Measurements from ENCODE around the gene CPNE7. TPM values are rescaled to one million over a fixed set of nuclear protein-coding genes. Genes with fewer than 3 reads are reported as not detected.

Gene CPNE7
- total and polyA plus RNA-seq, 9 of the 15 experiments (the other 6 are each of a cell fraction or from before 2014, with no cell fraction given): 0.30 to 73.4 (median 32.7) TPM

DNA sequence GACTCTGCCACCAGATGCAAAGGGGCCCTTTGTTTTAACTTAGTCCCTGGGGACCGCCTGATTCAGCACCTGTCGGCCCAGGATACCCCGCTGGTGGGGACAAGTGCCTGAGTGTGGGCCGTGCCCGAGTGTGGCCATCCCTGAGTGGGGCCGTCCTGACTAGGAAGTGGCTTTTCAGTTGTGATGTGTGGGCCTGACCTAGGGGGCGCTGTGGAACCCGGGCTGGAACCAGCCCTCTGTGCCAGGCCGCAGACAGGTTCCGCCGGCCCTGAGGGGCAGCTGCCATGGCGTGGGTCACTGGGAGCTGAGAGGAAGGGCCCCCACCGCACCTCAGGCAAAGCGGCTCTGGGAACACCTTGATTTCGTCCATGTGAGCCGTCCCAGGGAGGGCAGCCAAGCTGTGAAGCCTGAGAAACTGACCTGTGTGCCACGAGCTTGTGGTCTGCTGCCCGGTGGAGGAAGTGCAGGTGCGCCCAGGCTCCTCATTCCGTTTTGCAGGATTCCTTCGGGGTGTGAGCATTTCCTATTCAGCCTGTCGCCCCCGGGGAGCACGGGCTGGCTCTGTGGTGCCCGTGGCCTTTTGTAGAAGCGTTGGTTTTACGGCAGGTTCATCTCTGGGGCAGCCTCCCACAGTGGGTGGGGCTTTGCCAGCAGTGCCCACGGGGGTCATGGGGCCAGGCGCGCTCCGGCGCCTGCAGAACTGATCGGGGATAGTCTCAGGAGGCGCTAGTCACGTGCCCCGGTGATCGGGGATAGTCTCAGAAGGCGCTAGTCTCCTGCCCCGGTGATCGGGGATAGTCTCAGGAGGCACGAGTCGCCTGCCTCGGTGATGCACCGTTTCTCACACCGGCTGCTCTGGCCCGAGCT, 9.8 kb upstream of the CPNE7 start (continued):
- TF ChIP-seq CBX3 (IDR thresholded peaks at IDR 0.05; ENCODE audit: borderline replicate concordance in 1 of 2, low read length in 2 of 2) (no peak), ZNF57 (CRISPR knock-in tag; IDR thresholded peaks at IDR 0.05) (no peak), GMEB1 (CRISPR knock-in tag; IDR thresholded peaks at IDR 0.05) (no peak), FOXA3 (CRISPR knock-in tag; conservative IDR thresholded peaks at IDR 0.05 in 1 of 2, IDR thresholded peaks at IDR 0.05 in 1 of 2) (peak in 1 of 2 experiments; percentile 22; a peak in 1 of 4 replicates), AFF4 (CRISPR knock-in tag; IDR thresholded peaks at IDR 0.05) (peak; percentile 59), CUX1 (CRISPR knock-in tag; IDR thresholded peaks at IDR 0.05) (no peak), LCOR (CRISPR knock-in tag; IDR thresholded peaks at IDR 0.05) (no peak), MCM5 (IDR thresholded peaks at IDR 0.05; ENCODE audit: low read depth) (no peak), PHB2 (IDR thresholded peaks at IDR 0.05; ENCODE audit: low read depth) (no peak), HDAC3 (IDR thresholded peaks at IDR 0.05; ENCODE audit: borderline replicate concordance, partially characterized antibody) (no peak), FIP1L1 (IDR thresholded peaks at IDR 0.05; ENCODE audit: low read depth, low read length, poor library complexity, severe bottlenecking) (peak; percentile 71), RBFOX2 (IDR thresholded peaks at IDR 0.05; ENCODE audit: low read depth, low read length) (peak; percentile 74), ZBTB12 (CRISPR knock-in tag; IDR thresholded peaks at IDR 0.05) (no peak), ZSCAN29 (IDR thresholded peaks at IDR 0.05) (no peak), ZC3H4 (CRISPR knock-in tag; IDR thresholded peaks at IDR 0.05; ENCODE audit: borderline replicate concordance) (no peak)

Data from K562 (cell line).